Measurements from ENCODE around the gene SYNGR4. TPM values are rescaled to one million over a fixed set of nuclear protein-coding genes. Genes with fewer than 3 reads are reported as not detected.

The SYNGR4 gene
- total RNA-seq, 4 donors from 2014 or later, result not detected

DNA sequence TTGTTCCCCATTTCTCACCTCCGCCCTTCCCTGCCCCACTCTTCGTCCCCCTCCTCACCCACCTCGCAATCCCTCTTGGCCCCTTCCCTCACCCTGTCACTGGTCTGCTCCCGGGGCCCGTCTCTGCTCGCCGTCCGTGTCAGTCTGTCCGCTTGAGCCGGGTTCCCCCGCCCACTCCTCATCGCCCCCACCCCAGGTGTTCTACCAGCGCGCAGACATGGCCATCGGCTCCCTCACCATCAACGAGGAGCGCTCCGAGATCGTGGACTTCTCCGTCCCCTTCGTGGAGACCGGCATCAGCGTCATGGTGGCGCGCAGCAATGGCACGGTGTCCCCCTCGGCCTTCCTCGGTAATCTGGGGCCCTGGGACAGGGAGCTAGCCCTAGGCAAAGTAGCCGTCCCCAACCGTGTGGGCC, 51.6 kb downstream of the SYNGR4 start:
- no peak overlapping the region for H3K4me3 ChIP-seq
- peaks cover 0 to 14% (median 5%) of the 10 kb centered on the region in 4 donors for H3K4me1 ChIP-seq
- no peak overlapping the region for H3K27ac ChIP-seq
- in situ Hi-C loops (cut with MboI; ENCODE audit: low pct_ligation_motif_present in 1 of 4, low pct_unique_long_range_greater_than_20kb in 1 of 4, low sequenced_read_pairs in 3 of 4), result no loop called here
- peaks cover 30% of the 10 kb centered on the region for H3K27me3 ChIP-seq
- whole genome bisulfite sequencing, 2 donors (ENCODE audit: low coverage in 1 of 2), result 48% methylated on average over 30 of the region's 30 CpGs; no CpG with 5 or more reads in 1 of the 2 donors
- TF ChIP-seq EP300 (IDR thresholded peaks at IDR 0.05; ENCODE audit: low read depth), result no peak
- no peak for TF ChIP-seq POLR2AphosphoS5 (IDR thresholded peaks at IDR 0.05)
- no peak for TF ChIP-seq POLR2A (IDR thresholded peaks at IDR 0.05)
- TF ChIP-seq, protein P1, sequence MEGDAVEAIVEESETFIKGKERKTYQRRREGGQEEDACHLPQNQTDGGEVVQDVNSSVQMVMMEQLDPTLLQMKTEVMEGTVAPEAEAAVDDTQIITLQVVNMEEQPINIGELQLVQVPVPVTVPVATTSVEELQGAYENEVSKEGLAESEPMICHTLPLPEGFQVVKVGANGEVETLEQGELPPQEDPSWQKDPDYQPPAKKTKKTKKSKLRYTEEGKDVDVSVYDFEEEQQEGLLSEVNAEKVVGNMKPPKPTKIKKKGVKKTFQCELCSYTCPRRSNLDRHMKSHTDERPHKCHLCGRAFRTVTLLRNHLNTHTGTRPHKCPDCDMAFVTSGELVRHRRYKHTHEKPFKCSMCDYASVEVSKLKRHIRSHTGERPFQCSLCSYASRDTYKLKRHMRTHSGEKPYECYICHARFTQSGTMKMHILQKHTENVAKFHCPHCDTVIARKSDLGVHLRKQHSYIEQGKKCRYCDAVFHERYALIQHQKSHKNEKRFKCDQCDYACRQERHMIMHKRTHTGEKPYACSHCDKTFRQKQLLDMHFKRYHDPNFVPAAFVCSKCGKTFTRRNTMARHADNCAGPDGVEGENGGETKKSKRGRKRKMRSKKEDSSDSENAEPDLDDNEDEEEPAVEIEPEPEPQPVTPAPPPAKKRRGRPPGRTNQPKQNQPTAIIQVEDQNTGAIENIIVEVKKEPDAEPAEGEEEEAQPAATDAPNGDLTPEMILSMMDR (IDR thresholded peaks at IDR 0.05), result no peak
- no peaks in the 10 kb centered on the region for H3K36me3 ChIP-seq
- intact Hi-C loops (cut with DNase I; ENCODE audit: low total_unique reads), result no loop called here
- no peaks in the 10 kb centered on the region for H3K9me3 ChIP-seq
- no peak for DNase-seq

DNA sequence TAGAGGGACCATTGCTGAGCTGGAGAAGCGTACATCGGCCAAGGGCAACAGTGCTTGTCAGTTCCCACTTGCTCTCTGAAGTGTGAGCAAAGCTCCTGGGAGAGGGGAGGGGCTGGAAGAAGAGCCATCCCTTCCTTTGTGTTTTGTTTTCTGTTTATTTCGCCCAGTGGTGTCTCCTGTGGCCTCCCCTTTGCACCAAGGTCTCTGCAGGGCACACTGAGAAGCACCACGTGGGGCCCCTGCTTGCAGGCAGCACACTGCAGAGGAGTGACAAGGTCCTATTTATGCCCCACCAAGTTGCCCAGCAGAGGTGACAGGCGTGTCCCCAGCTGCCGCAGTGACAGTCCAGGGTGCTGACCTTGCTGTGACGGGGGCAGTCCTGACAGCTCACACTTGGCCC, 53.3 kb downstream of the SYNGR4 start:
- intact Hi-C loops (cut with DNase I; ENCODE audit: low total_unique reads), result no loop called here
- no peaks in the 10 kb centered on the region for H3K9me3 ChIP-seq
- in situ Hi-C loops (cut with MboI; ENCODE audit: low pct_ligation_motif_present in 1 of 4, low pct_unique_long_range_greater_than_20kb in 1 of 4, low sequenced_read_pairs in 3 of 4), result no loop called here
- TF ChIP-seq, protein P1 (IDR thresholded peaks at IDR 0.05), result no peak
- TF ChIP-seq EP300 (IDR thresholded peaks at IDR 0.05; ENCODE audit: low read depth) (no peak), POLR2AphosphoS5 (IDR thresholded peaks at IDR 0.05) (no peak), POLR2A (IDR thresholded peaks at IDR 0.05) (no peak)
- H3K4me1 ChIP-seq, result peaks cover 0 to 14% (median 5%) of the 10 kb centered on the region in 4 donors
- no peak for DNase-seq
- no peak overlapping the region for H3K4me3 ChIP-seq
- no peak overlapping the region for H3K27ac ChIP-seq
- peaks cover 30% of the 10 kb centered on the region for H3K27me3 ChIP-seq
- 76% methylated on average over 7 of the region's 7 CpGs; no CpG with 5 or more reads in 1 of the 2 donors for WGBS, 2 donors (ENCODE audit: low coverage in 1 of 2)
- no peaks in the 10 kb centered on the region for H3K36me3 ChIP-seq

DNA sequence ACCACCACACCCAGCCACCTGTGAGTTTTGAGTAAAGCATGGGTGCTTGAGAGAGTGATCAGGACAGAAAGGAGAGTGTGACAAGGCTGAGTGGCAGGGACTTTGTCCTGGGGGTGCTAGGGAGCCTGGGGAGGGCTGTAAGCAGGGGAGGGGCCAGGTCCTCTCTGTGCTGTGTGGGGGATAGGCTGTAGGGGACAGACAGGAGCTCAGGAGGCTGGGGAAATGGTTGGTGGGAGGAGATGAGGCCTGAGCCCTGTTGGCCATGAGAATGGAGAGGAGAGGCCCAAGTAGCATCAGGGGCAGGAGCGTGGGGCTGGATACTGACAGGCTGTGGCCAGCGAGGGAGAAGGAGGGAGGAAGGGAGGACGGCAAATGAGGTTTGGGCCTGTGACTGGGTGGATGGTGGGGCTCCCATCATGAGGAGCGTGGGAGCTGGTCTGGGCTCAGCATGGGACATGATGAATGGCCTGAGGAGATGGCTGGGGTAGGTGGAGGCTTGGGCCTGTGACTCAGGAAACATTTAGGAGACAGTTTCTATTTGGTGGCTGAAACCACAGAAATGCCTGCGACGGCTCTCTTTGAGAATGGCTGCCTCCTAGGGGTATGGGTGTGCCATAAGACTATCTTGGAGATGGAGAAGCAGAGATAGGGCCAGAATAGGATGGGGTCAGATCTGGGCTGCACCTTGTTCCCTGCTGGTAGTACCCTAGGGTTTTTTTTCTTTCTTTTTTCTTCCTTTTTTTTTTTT, 54.3 kb downstream of the SYNGR4 start:
- TF ChIP-seq POLR2AphosphoS5 (IDR thresholded peaks at IDR 0.05) (no peak), POLR2A (IDR thresholded peaks at IDR 0.05) (no peak), EP300 (IDR thresholded peaks at IDR 0.05; ENCODE audit: low read depth) (no peak)
- TF ChIP-seq, protein P1 (IDR thresholded peaks at IDR 0.05), result no peak
- intact Hi-C loops (cut with DNase I; ENCODE audit: low total_unique reads), result no loop called here
- H3K36me3 ChIP-seq, result no peaks in the 10 kb centered on the region
- WGBS, 2 donors (ENCODE audit: low coverage in 1 of 2), result 79 to 100% methylated on average over 1 to 6 of the region's 6 CpGs
- H3K27ac ChIP-seq, result no peak overlapping the region
- no peak for DNase-seq
- peaks cover 0 to 14% (median 5%) of the 10 kb centered on the region in 4 donors for H3K4me1 ChIP-seq
- in situ Hi-C loops (cut with MboI; ENCODE audit: low pct_ligation_motif_present in 1 of 4, low pct_unique_long_range_greater_than_20kb in 1 of 4, low sequenced_read_pairs in 3 of 4), result no loop called here
- H3K9me3 ChIP-seq, result no peaks in the 10 kb centered on the region
- H3K27me3 ChIP-seq, result peaks cover 30% of the 10 kb centered on the region
- H3K4me3 ChIP-seq, result no peak overlapping the region

DNA sequence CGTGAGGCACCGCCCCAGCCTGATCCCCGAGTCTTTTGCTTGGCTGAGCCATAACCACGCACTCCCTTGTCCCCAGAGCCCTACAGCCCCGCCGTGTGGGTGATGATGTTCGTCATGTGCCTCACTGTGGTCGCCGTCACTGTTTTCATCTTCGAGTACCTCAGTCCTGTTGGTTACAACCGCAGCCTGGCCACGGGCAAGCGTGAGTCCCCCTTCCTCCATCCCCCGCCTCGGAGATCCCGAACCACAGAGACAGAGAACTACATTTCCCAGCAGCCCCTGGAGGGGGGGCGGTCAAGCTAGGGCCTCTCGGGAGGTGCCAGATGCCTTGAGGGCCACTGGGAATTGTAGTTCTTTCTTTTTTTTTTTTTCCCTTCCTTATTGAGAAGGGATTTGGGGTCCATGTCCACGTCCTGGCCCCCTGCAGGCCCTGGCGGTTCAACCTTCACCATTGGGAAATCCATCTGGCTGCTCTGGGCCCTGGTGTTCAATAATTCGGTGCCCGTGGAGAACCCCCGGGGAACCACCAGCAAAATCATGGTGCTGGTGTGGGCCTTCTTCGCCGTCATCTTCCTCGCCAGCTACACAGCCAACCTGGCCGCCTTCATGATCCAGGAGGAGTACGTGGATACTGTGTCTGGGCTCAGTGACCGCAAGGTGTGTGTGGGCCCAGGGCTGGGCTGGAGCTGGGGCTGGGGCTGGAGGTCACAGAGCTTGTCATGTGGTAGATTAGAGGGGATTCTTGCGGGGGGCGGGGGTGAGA, 55.2 kb downstream of the SYNGR4 start:
- intact Hi-C loops (cut with DNase I; ENCODE audit: low total_unique reads) (no loop called here), in situ Hi-C loops (cut with MboI; ENCODE audit: low pct_ligation_motif_present in 1 of 4, low pct_unique_long_range_greater_than_20kb in 1 of 4, low sequenced_read_pairs in 3 of 4) (no loop called here)
- no peaks in the 10 kb centered on the region for H3K36me3 ChIP-seq
- WGBS, 2 donors (ENCODE audit: low coverage in 1 of 2), result 61% methylated on average over 30 of the region's 31 CpGs; no CpG with 5 or more reads in 1 of the 2 donors
- peak; percentile 75 for DNase-seq
- H3K27ac ChIP-seq, result no peak overlapping the region
- no peak overlapping the region for H3K4me3 ChIP-seq
- H3K27me3 ChIP-seq, result peaks cover 23% of the 10 kb centered on the region
- TF ChIP-seq POLR2AphosphoS5 (IDR thresholded peaks at IDR 0.05), result no peak
- TF ChIP-seq POLR2A (IDR thresholded peaks at IDR 0.05), result no peak
- TF ChIP-seq, protein P1 (IDR thresholded peaks at IDR 0.05), result no peak
- no peak for TF ChIP-seq EP300 (IDR thresholded peaks at IDR 0.05; ENCODE audit: low read depth)
- no peaks in the 10 kb centered on the region for H3K9me3 ChIP-seq
- peaks cover 0 to 14% (median 5%) of the 10 kb centered on the region in 4 donors for H3K4me1 ChIP-seq

All from transverse colon (tissue), 4 donors.